Endothelial cell of umbilical vein (primary cell): Measurements from ENCODE around the gene MS4A15. TPM values are rescaled to one million over a fixed set of nuclear protein-coding genes. Genes with fewer than 3 reads are reported as not detected.

Experiments
- BruUV-seq: library from RNA; stranded (reverse); fragments of 400-500 nt; replicated peaks from 2 replicates; lab custom pipeline; 2021; lab: Mats Ljungman, UMichigan
- CTCF ChIA-PET: fragments of 300-600, 350-600 bp; sonication (Branson Sonifier 250); formaldehyde crosslinking; loops from one replicate; lab custom pipeline; 2021; ENCODE audit warnings: antibody characterized with exemption, inconsistent platforms; lab: Charles Lee
- POLR2A ChIA-PET: fragments of 300-600, 350-600 bp; sonication (Branson Sonifier 250); formaldehyde crosslinking; loops from one replicate; lab custom pipeline; 2021; ENCODE audit warnings: antibody characterized with exemption, inconsistent platforms; lab: Charles Lee
- DNase-seq: peaks from one replicate; pipeline ENCODE4 v3.0.0-alpha.2; 2011; ENCODE audit warnings: low read depth, low spot score
- FAIRE-seq: peaks from 2 replicates; lab custom pipeline; 2011; peaks lifted over from hg19 to GRCh38; lab: Jason Lieb, UNC
- H2AFZ ChIP-seq: 2 replicates; pipeline ENCODE4 v1.6.0; 2012; ENCODE audit warnings: low read depth, low read length, control low read depth, inconsistent platforms
- H3K27ac ChIP-seq: 2 replicates; pipeline ENCODE4 v1.5.1; 2011; ENCODE audit warnings: low read depth, mild to moderate bottlenecking, control low read depth, low read length, moderate library complexity; ENCODE audit not compliant: insufficient read depth
- H3K27me3 ChIP-seq, 2 experiments: 2 replicates each; pipeline versions ENCODE4 v1.6.0 to v1.6.1; 2011; ENCODE audit warnings: low read length in 2 of 2, mixed read lengths in 1 of 2; ENCODE audit not compliant: control insufficient read depth in 2 of 2, insufficient read depth in 2 of 2
- H3K36me3 ChIP-seq, 2 experiments: 2 replicates in 1 of 2; 3 replicates in 1 of 2; pipeline ENCODE4 v1.5.1; 2011; ENCODE audit warnings: low read length in 2 of 2, mild to moderate bottlenecking in 1 of 2, moderate library complexity in 1 of 2; ENCODE audit not compliant: control insufficient read depth in 2 of 2, insufficient read depth in 2 of 2; ENCODE audit errors: extremely low read depth in 1 of 2
- H3K4me1 ChIP-seq: 3 replicates; pipeline ENCODE4 v1.5.1; 2011; ENCODE audit warnings: mild to moderate bottlenecking, low read length; ENCODE audit not compliant: control insufficient read depth, insufficient read depth; ENCODE audit errors: extremely low read depth
- H3K4me2 ChIP-seq: 2 replicates; pipeline ENCODE4 v1.6.1; 2011; ENCODE audit warnings: low read length, control low read depth, mixed read lengths; ENCODE audit not compliant: insufficient read depth
- H3K4me3 ChIP-seq, 3 experiments: fragments of 200-600 bp in 1 of 3; sonication (generic), shearing (Covaris generic) in 1 of 3; replicated peaks in 1 of 3; 2 replicates each; pipeline ENCODE4 v1.5.1; 2011 to 2016; ENCODE audit warnings: control low read depth in 3 of 3, low read length in 3 of 3, mild to moderate bottlenecking in 2 of 3, inconsistent platforms in 1 of 3, low read depth in 1 of 3, moderate library complexity in 1 of 3; ENCODE audit not compliant: insufficient read depth in 1 of 3
- H3K79me2 ChIP-seq: 2 replicates; pipeline ENCODE4 v1.6.0; 2012; ENCODE audit warnings: low read length, inconsistent platforms; ENCODE audit not compliant: control insufficient read depth, insufficient read depth
- H3K9ac ChIP-seq: replicated peaks from 2 replicates; pipeline ENCODE3; 2011; ENCODE audit warnings: low read length, control low read depth; ENCODE audit not compliant: insufficient read depth; ENCODE audit errors: extremely low read depth
- H3K9me1 ChIP-seq: replicated peaks from 3 replicates; pipeline ENCODE4 v1.6.0; 2011; ENCODE audit warnings: mild to moderate bottlenecking, low read length; ENCODE audit not compliant: control insufficient read depth, insufficient read depth; ENCODE audit errors: extremely low read depth
- H3K9me3 ChIP-seq: replicated peaks from 2 replicates; pipeline ENCODE4 v1.5.1; 2012; ENCODE audit warnings: low read length, inconsistent platforms; ENCODE audit not compliant: control insufficient read depth, insufficient read depth
- H4K20me1 ChIP-seq: replicated peaks from 2 replicates; pipeline ENCODE3; 2011; ENCODE audit warnings: mild to moderate bottlenecking, low read length; ENCODE audit not compliant: control insufficient read depth, insufficient read depth; ENCODE audit errors: extremely low read depth
- CTCF ChIP-seq, 2 donors: IDR thresholded peaks; 1 replicate in 1 of 2; 2 replicates in 1 of 2; pipeline ENCODE4 v1.5.1; 2011; ENCODE audit warnings: low read length in 2 of 2, mild to moderate bottlenecking in 2 of 2, moderate library complexity in 2 of 2, control low read depth in 1 of 2, inconsistent platforms in 1 of 2, low read depth in 1 of 2; ENCODE audit not compliant: insufficient read depth in 1 of 2; ENCODE audit errors: extremely low read depth in 1 of 2
- EZH2 ChIP-seq: IDR thresholded peaks from 2 replicates; pipeline ENCODE4 v1.6.1; 2012; ENCODE audit warnings: borderline replicate concordance, low read depth, mild to moderate bottlenecking, moderate library complexity, low read length, inconsistent platforms; ENCODE audit not compliant: severe bottlenecking
- FOS ChIP-seq: IDR thresholded peaks from 2 replicates; pipeline ENCODE4 v1.6.1; 2011; ENCODE audit warnings: mild to moderate bottlenecking, low read length, moderate library complexity, borderline replicate concordance; ENCODE audit not compliant: insufficient read depth
- GATA2 ChIP-seq: IDR thresholded peaks from 2 replicates; pipeline ENCODE4 v1.7.0; 2011; ENCODE audit warnings: low read depth, mild to moderate bottlenecking, moderate library complexity, mixed read lengths, low read length; ENCODE audit not compliant: insufficient read length, insufficient read depth
- JUN ChIP-seq: IDR thresholded peaks from 2 replicates; pipeline ENCODE4 v1.6.1; 2011; ENCODE audit warnings: borderline replicate concordance, low read depth; ENCODE audit not compliant: insufficient read length, insufficient read depth
- MAX ChIP-seq: IDR thresholded peaks from 2 replicates; pipeline ENCODE4 v1.6.1; 2011; ENCODE audit not compliant: insufficient read depth, insufficient read length
- MYC ChIP-seq: IDR thresholded peaks from one replicate; pipeline ENCODE4 v1.6.1; 2011; ENCODE audit warnings: mild to moderate bottlenecking, low read depth, low read length
- POLR2A ChIP-seq: IDR thresholded peaks from 2 replicates; pipeline ENCODE4 v1.6.1; 2012; ENCODE audit warnings: low read depth, mild to moderate bottlenecking, control low read depth, low read length
- POLR2AphosphoS5 ChIP-seq: IDR thresholded peaks from 2 replicates; pipeline ENCODE4 v1.6.1; 2012; ENCODE audit warnings: low read depth, mild to moderate bottlenecking, control low read depth, low read length, moderate library complexity; ENCODE audit not compliant: insufficient read depth
- dilution Hi-C: fragments of 300-500 bp; cut with MboI; formaldehyde crosslinking; loops from one replicate; pipeline ENCODE4 v1.15.0; 2019; ENCODE audit warnings: low sequenced_read_pairs; ENCODE audit not compliant: extremely low pct_ligation_motif_present
- intact Hi-C: fragments of 100-400 bp; cut with micrococcal nuclease; formaldehyde crosslinking; loops from one replicate; pipeline ENCODE4 v1.10.0; 2022
- polyA plus RNA-seq, 4 experiments: library from polyadenylated mRNA; depleted of rRNA in 3 of 4; stranded (reverse) in 3 of 4; unstranded in 1 of 4; fragments of >200 nt; gene quantifications; 2 replicates each; pipeline versions ENCODE4 v1.2.1 to v1.2.3, GENCODE V29; 2011 to 2012; ENCODE audit warnings: missing spikeins in 1 of 4
- total RNA-seq: library from RNA; stranded (reverse); gene quantifications from 2 replicates; pipeline ENCODE4 v1.2.3, GENCODE V29; 2021

The MS4A15 gene
- total and polyA plus RNA-seq, 2 donors (not counting 3 experiments of a cell fraction or from before 2014, with no cell fraction given) = not detected

GRCh38 chr11:60783141-60783484, 26.4 kb downstream of the MS4A15 start:
- Histone ChIP-seq H3K4me3 (no peak overlapping the region), H3K9me3 (no peaks in the 10 kb centered on the region), H3K4me1 (peaks cover 17% of the 10 kb centered on the region), H3K9ac (no peak overlapping the region), H2AFZ (no peak overlapping the region), H3K36me3 (no peaks in the 10 kb centered on the region), H3K79me2 (no peaks in the 10 kb centered on the region), H4K20me1 (no peaks in the 10 kb centered on the region), H3K27me3 (no peaks in the 10 kb centered on the region), H3K27ac (no peak overlapping the region), H3K9me1 (no peaks in the 10 kb centered on the region), H3K4me2 (no peak overlapping the region)
- DNase-seq = no peak
- dilution Hi-C loops (no loop called here), intact Hi-C loops (no loop called here)
- BruUV-seq = no TSS peak
- ChIA-PET POLR2A (no interaction called here), CTCF (interaction anchor here (1.7 to 2.5 kb wide), 2 partner anchors 104 to 116 kb away, joined by 4 to 9 read pairs; no protein-coding TSS in a partner anchor)
- FAIRE-seq = no peak
- TF ChIP-seq JUN (no peak), POLR2AphosphoS5 (no peak), FOS (no peak), CTCF (IDR thresholded peaks at IDR 0.05; ENCODE audit: extremely low read depth in 1 of 2, insufficient read depth in 1 of 2, low read depth in 1 of 2, low read length in 2 of 2) (no peak), GATA2 (no peak), POLR2A (no peak), MYC (no peak), EZH2 (no peak), MAX (no peak)
